HG03280 (cell line): Measurements from ENCODE around the gene SMURF1.

Experiments
- ATAC-seq: cut with Tn5 transposase; IDR thresholded peaks from one replicate; pipeline ENCODE4 v1.9.1; 2021; ENCODE audit warnings: mild to moderate bottlenecking, moderate library complexity; ENCODE audit not compliant: unreplicated experiment

Gene SMURF1

DNA sequence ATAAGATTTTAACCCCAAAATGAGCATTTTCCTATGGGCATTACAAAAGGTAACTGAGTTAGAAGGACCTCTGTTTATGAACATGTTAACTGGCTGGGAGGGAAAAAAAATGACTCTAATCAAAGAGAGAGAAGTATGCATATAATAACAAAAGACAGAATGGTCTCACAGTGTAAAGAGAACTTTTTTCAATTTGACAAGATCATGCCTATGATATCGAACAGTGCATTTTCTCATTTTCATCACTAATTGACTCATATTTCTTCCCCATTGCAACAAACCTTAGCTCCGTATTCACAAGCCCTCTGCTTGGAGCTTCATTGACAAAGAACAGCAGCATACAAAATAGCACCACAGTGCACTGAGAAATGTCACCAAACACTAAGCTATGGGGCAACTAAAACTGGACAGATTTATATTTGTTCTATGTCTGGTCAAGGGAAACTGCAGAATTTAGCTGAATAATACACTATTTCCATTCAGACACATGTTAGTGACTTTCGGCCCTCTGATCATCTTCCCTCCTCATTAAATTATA lies 45.6 kb downstream of the SMURF1 start:
- ATAC-seq = no peak

DNA sequence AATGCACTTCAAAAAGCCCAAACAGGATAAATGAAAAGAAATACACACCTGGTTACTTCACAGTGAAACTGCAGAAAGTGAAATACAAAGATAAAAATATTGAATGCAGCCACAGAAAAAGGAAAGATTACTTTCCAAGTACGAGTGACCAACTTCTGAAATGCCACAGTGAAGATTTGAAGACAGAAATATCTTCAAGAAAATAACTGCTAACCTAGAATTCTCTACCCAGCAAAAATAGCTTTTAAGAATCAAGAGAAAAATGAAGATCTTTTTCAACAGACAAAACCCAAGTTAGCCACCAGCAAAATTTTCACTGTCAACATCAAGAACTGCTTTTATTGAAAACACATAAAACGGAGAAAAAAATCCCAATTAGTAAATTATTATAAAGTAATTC lies 46.2 kb downstream of the SMURF1 start:
- no peak for ATAC-seq

GRCh38 chr7:99096124-99096887 lies 47.6 kb downstream of the SMURF1 start:
- no peak for ATAC-seq

- no peak for ATAC-seq
Measured at GRCh38 chr7:99095698-99096097, 48.2 kb downstream of the SMURF1 start.

GRCh38 chr7:99094401-99094800 lies 49.5 kb downstream of the SMURF1 start:
- no peak for ATAC-seq

DNA sequence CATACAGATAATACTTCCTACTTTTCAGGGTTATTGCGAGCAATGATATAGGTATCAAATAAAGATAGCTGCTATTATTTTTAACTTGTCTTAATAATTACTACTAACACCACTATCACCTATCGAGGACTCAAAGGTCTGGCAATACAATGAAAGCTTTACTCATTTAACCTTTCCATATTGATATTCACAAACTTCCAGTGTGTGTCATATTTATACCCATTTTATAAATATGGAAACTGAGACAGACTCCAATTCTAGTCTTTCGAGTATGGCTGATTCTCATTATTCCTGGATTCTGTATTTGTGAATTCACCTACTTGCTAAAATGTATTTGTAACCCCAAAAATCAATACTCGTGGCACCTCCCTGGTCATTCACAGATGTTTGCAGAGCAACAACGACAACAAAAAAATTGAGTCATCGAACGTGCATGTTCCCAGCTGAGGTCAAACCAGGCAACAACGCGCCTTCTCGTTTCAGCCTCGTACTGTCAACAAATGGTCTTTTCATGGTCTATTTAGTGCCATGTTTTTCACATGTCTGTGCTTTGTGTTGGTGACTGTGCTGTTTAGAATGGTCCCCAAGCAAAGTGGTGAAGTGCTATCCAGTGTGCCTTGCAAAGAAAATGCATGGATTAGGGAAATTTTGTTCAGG lies 51.7 kb downstream of the SMURF1 start:
- no peak for ATAC-seq

GRCh38 chr7:99090771-99091542 lies 53.0 kb downstream of the SMURF1 start:
- no peak for ATAC-seq

DNA sequence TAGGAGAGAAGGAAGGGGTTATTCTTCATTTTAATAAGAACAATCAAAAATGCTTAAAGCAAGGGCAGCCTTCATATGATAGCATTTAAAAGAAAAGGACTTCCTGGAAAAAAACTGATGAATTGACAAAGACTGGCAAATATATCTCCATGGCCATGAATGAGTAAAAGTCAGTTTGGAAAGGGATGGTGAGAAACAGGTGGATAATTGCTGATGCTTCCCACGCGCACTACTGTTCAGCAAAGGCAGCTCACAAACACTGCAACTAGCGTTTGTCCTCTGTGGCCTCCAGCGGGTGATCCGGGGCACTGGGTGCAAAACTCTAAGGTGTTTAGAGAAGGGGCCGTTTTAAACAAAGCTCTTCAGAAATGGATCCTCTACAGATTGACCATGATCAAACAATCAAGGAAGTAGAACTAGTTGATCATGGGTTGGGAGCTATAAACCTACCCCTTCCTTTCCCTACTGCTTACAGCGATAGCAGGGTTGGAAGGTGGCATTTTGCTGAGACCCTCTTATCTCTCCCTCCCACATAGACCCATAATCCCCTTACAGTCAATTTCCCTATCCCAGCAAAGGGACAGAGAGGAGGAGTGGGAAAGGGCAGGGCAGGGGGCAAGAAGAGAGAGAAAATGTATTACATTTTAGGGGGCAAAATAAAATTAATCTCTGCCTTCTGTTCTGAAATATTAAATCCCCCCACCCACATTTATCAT lies 53.8 kb downstream of the SMURF1 start:
- ATAC-seq = no peak

DNA sequence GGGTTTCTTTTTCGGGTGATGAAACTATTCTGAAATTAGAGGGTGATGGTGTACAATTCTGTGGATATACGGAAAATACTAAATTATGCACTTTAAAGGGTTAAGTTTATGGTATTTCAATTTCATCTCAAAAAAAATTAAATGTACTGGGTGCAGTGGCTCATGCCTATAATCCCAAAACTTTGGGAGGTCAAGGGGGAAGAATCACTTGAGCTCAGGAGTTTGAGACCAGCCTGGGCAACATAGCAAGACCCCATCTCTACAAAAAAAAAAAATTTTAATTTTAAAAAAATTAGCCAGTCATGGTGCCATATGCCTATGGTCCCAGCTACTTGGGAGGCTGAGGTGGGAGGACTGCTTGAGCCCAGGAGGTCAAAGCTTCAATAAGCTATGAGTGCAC lies 57.0 kb downstream of the SMURF1 start:
- ATAC-seq = no peak

DNA sequence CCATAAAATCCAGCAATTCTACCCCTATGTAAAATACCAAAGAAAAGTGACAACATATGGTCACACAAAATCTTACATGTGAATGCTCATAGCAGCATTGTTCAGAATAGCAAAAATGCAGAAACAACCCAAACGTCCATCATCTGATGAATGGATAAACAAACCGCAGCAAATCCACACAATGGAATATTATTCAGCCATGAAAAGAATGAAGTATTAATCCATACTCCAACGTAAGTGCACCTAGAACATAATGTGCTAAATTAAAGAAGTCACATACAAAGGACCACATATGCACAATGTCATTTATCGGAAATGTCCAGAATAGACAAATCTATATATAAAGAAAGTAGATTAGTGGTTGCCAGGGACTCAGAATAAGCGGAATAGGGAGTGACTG lies 57.4 kb downstream of the SMURF1 start:
- no peak for ATAC-seq

GRCh38 chr7:99083733-99084132 lies 60.2 kb downstream of the SMURF1 start:
- ATAC-seq = no peak

GRCh38 chr7:99083068-99083651 lies 60.7 kb downstream of the SMURF1 start:
- no peak for ATAC-seq

DNA sequence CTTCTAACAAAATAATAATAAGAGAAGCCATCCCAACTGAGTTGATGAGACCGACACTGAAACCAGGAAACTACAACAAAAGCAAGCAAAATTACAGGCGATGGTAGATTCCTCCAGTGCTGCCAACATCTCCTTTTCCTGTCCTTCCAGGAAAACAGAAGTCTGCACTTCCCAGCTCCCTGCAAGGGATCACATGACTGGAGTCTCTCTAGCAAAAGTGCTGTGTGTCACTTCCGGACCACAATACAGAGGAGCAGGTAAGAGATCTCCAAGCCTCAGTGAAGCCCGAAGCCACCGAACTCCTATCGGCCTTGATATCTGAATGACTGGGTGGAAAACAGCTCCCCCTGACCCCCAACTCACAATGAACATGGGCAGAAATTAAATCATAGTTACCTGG lies 63.2 kb downstream of the SMURF1 start:
- no peak for ATAC-seq

DNA sequence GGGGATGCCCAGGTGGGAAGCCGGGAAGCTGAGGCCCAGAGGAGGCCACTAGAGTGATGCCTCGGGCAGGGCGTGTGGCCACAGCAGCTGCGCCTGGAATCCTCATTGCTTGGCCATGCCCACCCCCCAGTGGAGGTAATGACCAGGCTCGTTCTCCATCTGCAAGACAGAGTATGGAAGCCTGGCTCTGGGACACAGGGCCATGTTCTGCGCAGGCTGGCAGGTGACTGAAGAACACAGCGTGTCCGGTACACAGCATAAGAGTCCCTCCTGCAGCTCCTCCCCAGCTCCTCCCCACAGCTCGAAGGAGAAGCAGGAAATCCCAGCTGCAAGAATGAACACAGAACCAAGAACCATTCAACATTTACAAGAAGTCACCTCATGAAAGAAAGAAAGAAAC lies 64.8 kb downstream of the SMURF1 start:
- ATAC-seq = no peak

DNA sequence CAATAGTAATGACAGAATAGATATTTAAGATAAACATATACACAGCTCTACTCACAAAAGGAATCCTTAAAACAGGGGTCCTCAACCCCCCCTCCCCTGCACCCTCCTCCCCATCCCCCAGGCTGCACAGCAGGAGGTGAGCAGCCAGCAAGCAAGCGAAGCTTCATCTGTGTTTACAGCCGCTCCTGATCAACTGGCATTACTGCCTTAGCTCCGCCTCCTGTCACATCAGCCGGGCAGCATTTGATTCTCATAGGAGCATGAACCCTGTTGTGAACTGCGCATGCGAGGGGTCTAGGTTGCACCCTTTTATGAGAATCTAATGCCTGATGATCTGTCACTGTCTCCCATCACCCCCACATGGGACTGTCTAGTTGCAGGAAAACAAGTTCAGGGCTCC lies 65.5 kb downstream of the SMURF1 start:
- no peak for ATAC-seq

DNA sequence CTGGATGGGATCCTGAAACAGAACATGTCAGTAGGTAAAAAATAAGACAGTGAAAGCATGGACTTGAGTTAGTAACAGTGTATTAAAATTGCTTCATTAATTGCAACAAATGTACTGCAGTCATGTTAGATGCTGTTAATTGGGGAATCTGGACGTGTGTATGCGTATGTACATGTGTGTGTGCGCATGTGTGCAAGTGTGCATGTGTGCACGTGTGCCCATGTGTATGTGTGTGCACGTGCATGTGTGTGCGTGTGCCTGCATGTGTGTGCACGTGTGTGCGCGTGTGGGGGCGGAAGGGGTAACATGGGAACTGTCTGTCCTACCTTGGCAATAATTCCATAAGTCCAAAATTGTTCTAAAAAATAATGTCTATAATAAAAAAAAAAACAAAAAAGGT lies 67.3 kb downstream of the SMURF1 start:
- no peak for ATAC-seq

DNA sequence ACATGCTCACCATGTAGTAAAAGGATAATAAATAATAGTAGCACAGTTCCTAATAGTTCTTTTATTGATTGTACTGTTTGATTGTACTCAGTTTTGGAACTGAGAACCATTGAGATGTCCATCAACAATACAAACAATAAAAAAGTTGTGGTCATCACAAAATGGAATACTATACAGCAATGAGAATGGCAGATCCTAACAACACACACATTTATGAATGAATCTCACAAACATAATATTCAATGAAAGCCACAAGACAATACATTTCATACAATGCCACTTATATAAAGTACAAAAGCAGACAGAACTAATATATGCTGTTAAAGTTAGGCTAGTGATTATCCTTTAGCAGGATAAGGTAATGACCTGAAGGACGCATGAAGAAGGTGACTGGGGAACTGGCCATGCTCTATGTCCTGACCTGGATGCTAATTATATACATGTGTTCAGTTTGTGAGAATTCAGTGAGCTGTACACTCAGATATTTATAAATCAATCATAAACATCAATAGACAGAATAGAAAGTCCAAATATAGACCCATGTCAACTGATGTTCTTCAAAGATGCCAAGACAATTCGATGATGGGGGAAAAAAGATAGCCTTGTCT lies 70.0 kb downstream of the SMURF1 start:
- no peak for ATAC-seq

GRCh38 chr7:99072126-99072525 lies 71.8 kb downstream of the SMURF1 start:
- ATAC-seq = no peak

- ATAC-seq = no peak
Measured at GRCh38 chr7:99070361-99070760, 73.5 kb downstream of the SMURF1 start.
